ENCODE measurements around the gene ASNSD1.
"Not testable (repeated sequence)": the region's sequence is repeated elsewhere in the genome, so short reads cannot be mapped to it uniquely, and the experiment has no call there.

Gene ASNSD1

GRCh38 chr2:189685540-189686229 is 24.4 kb downstream of the ASNSD1 start:
- DNase-seq (ENCODE audit: low spot score): no peak

GRCh38 chr2:189687796-189688195 is 26.5 kb downstream of the ASNSD1 start:
- not testable (repeated sequence) for DNase-seq (ENCODE audit: low spot score)

GRCh38 chr2:189696223-189696622 is 35.0 kb downstream of the ASNSD1 start:
- no peak for DNase-seq (ENCODE audit: low spot score)

GRCh38 chr2:189698020-189698887 is 37.0 kb downstream of the ASNSD1 start:
- DNase-seq (ENCODE audit: low spot score): peak; percentile 50

- no peak for DNase-seq (ENCODE audit: low spot score)
These were observed 39.4 kb downstream of the ASNSD1 start for GRCh38 chr2:189700681-189701080.

GRCh38 chr2:189702071-189702470 is 40.8 kb downstream of the ASNSD1 start:
- DNase-seq (ENCODE audit: low spot score): no peak

GRCh38 chr2:189709501-189710221 is 48.4 kb downstream of the ASNSD1 start:
- no peak for DNase-seq (ENCODE audit: low spot score)

GRCh38 chr2:189717593-189717992 is 56.3 kb downstream of the ASNSD1 start:
- DNase-seq (ENCODE audit: low spot score): not testable (repeated sequence)

- DNase-seq (ENCODE audit: low spot score): no peak
These were observed 58.3 kb downstream of the ASNSD1 start for GRCh38 chr2:189719571-189719970.
